ENCODE data around the gene ANKRD30A. TPM values are rescaled to one million over a fixed set of nuclear protein-coding genes. Genes with fewer than 3 reads are reported as not detected.

The ANKRD30A gene
- polyA plus RNA-seq, 1 experiment: not detected

GRCh38 chr10:37268266-37268665, 142.9 kb downstream of the ANKRD30A start:
- no peak for DNase-seq (ENCODE audit: low read depth, low spot score)
- POLR2A ChIA-PET: no interaction called here
- no peak overlapping the region for H3K4me3 ChIP-seq (ENCODE audit: low read depth, low read length)
- H3K27me3 ChIP-seq (ENCODE audit: control insufficient read depth, insufficient read depth, low read length): no peaks in the 10 kb centered on the region
- TF ChIP-seq CTCF (IDR thresholded peaks at IDR 0.05; ENCODE audit: low read depth, low read length): no peak
- CTCF ChIA-PET: no interaction called here
- H3K27ac ChIP-seq (ENCODE audit: low read depth, low read length): no peak overlapping the region
- H3K9me3 ChIP-seq (ENCODE audit: control insufficient read depth, insufficient read depth, low read length): peaks cover 18% of the 10 kb centered on the region; the same call in 1 of the 2 replicates

- DNase-seq (ENCODE audit: low read depth, low spot score): no peak
- CTCF ChIA-PET: interaction anchor here (0.6 kb wide), 1 partner anchor 11 kb away, joined by 3 read pairs; no protein-coding TSS in a partner anchor
- Histone ChIP-seq H3K4me3 (ENCODE audit: low read depth, low read length) (no peak overlapping the region), H3K9me3 (ENCODE audit: control insufficient read depth, insufficient read depth, low read length) (peaks cover 14% of the 10 kb centered on the region; the same call in 1 of the 2 replicates), H3K27me3 (ENCODE audit: control insufficient read depth, insufficient read depth, low read length) (no peaks in the 10 kb centered on the region), H3K27ac (ENCODE audit: low read depth, low read length) (no peak overlapping the region)
- no peak for TF ChIP-seq CTCF (IDR thresholded peaks at IDR 0.05; ENCODE audit: low read depth, low read length)
- POLR2A ChIA-PET: no interaction called here
Measured at GRCh38 chr10:37269554-37270256, 144.3 kb downstream of the ANKRD30A start.

GRCh38 chr10:37275216-37275777, 149.9 kb downstream of the ANKRD30A start:
- Histone ChIP-seq H3K4me3 (ENCODE audit: low read depth, low read length) (no peak overlapping the region), H3K27me3 (ENCODE audit: control insufficient read depth, insufficient read depth, low read length) (no peaks in the 10 kb centered on the region), H3K27ac (ENCODE audit: low read depth, low read length) (no peak overlapping the region), H3K9me3 (ENCODE audit: control insufficient read depth, insufficient read depth, low read length) (peaks cover 17% of the 10 kb centered on the region)
- CTCF ChIA-PET: no interaction called here
- DNase-seq (ENCODE audit: low read depth, low spot score): no peak
- POLR2A ChIA-PET: no interaction called here
- TF ChIP-seq CTCF (IDR thresholded peaks at IDR 0.05; ENCODE audit: low read depth, low read length): no peak

- ChIA-PET POLR2A (no interaction called here), CTCF (no interaction called here)
Measured at GRCh38 chr10:37285063-37285462, 159.7 kb downstream of the ANKRD30A start.

More at GRCh38 chr10:37285063-37285462, 159.7 kb downstream of the ANKRD30A start:
- Histone ChIP-seq H3K9me3 (ENCODE audit: control insufficient read depth, insufficient read depth, low read length) (peaks cover 39% of the 10 kb centered on the region), H3K27me3 (ENCODE audit: control insufficient read depth, insufficient read depth, low read length) (no peaks in the 10 kb centered on the region), H3K4me3 (ENCODE audit: low read depth, low read length) (no peak overlapping the region), H3K27ac (ENCODE audit: low read depth, low read length) (no peak overlapping the region)
- no peak for DNase-seq (ENCODE audit: low read depth, low spot score)
- TF ChIP-seq CTCF (IDR thresholded peaks at IDR 0.05; ENCODE audit: low read depth, low read length): no peak

Measured in AG04450 (cell line).